ENCODE results near the gene SPTBN5. TPM values are rescaled to one million over a fixed set of nuclear protein-coding genes. Genes with fewer than 3 reads are reported as not detected.

The SPTBN5 gene
- total RNA-seq, 1 experiment from 2014 or later: 2.5 TPM

DNA sequence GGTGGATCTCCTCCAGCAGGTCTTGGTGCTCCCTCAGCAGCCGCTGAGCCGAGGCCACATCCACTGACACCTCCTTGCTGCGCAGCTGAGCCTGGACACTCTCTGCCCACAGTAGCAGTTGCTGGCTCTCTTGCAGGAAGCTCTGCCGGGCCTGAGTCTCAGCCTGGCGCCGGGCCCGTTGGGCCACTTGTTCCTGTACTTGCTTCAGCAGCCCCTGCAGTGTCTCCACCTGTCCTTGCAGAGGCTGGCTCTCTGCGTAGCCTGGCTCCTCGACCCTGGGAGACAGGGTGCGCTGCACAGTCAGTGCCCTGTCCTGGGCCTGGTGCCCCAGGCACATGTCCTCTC is 15.5 kb downstream of the SPTBN5 start:
- H3K27me3 Mint-ChIP-seq (ENCODE audit: insufficient read depth, unreplicated experiment): no peaks in the 10 kb centered on the region
- no peak for DNase-seq
- H3K4me3 Mint-ChIP-seq (ENCODE audit: unreplicated experiment): no peak overlapping the region
- CTCF ChIA-PET: interaction anchor here (1.7 kb wide), 1 partner anchor 26 kb away, joined by 6 read pairs; no protein-coding TSS in a partner anchor
- no peak overlapping the region for H3K4me3 ChIP-seq (ENCODE audit: low read depth, low read length)
- H3K36me3 ChIP-seq (ENCODE audit: control insufficient read depth, insufficient read depth, low read length): no peaks in the 10 kb centered on the region
- H3K36me3 Mint-ChIP-seq (ENCODE audit: insufficient read depth, unreplicated experiment): no peaks in the 10 kb centered on the region
- no peaks in the 10 kb centered on the region for H3K4me1 ChIP-seq
- no peak for TF ChIP-seq CTCF (IDR thresholded peaks at IDR 0.05; ENCODE audit: insufficient read depth in 1 of 2, low read depth in 1 of 2, low read length in 1 of 2, severe bottlenecking in 1 of 2, unreplicated experiment in 1 of 2)
- H3K27me3 ChIP-seq (replicated peaks; ENCODE audit: control insufficient read depth, insufficient read depth, low read length): no peaks in the 10 kb centered on the region
- no peaks in the 10 kb centered on the region for H3K4me1 Mint-ChIP-seq (ENCODE audit: low read depth, unreplicated experiment)
- POLR2A ChIA-PET: no interaction called here
- no peak overlapping the region for H3K27ac Mint-ChIP-seq (ENCODE audit: unreplicated experiment)
- H3K9me3 Mint-ChIP-seq (ENCODE audit: unreplicated experiment): no peaks in the 10 kb centered on the region
- no TSS peak for BruUV-seq (replicated peaks)
- intact Hi-C loops (cut with micrococcal nuclease; ENCODE audit: unreplicated experiment): no loop called here
- no peaks in the 10 kb centered on the region for H3K9me3 ChIP-seq

DNA sequence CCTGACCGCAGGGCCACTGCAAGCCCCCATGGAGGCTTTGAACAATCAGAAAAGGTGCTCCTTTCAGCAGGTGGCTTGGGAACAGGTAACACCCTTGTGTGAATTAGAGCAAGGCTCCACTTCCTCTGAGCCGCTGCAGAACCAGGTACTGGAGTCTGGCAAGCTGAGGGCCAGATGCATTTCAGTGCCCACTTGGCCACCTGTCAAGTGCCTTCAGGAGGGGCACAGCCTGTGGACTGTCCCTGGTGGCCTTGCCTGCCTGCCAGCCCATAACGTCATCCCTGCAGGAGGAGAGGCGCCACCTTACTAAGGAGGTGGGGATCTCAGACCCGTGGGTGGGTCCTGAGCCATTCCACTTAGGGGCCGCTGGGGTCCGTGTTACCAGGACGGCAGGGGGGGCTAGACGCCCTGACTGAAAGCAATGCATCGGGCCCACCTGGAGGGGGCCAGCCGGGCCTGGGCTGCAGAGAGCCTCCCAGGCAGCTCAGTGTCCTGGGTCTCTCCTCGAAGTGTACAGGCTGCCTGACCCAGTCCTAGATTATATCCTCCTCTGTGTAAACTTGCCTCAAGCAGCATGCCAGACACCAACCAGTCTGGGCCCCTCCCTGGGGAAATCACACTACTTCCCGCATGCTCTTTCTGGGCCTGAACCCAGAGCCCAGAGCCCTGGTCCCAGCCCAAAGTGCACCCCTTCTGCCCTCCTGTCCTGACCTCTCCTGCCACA is 16.1 kb downstream of the SPTBN5 start:
- ChIA-PET CTCF (interaction anchor here (1.7 kb wide), 1 partner anchor 26 kb away, joined by 6 read pairs; no protein-coding TSS in a partner anchor), POLR2A (no interaction called here)
- H3K27ac Mint-ChIP-seq (ENCODE audit: unreplicated experiment): no peak overlapping the region
- H3K36me3 Mint-ChIP-seq (ENCODE audit: insufficient read depth, unreplicated experiment): no peaks in the 10 kb centered on the region
- Histone ChIP-seq H3K4me1 (no peaks in the 10 kb centered on the region), H3K4me3 (ENCODE audit: low read depth, low read length) (no peak overlapping the region), H3K9me3 (no peaks in the 10 kb centered on the region), H3K27me3 (replicated peaks; ENCODE audit: control insufficient read depth, insufficient read depth, low read length) (no peaks in the 10 kb centered on the region), H3K36me3 (ENCODE audit: control insufficient read depth, insufficient read depth, low read length) (no peaks in the 10 kb centered on the region)
- no peaks in the 10 kb centered on the region for H3K4me1 Mint-ChIP-seq (ENCODE audit: low read depth, unreplicated experiment)
- no peaks in the 10 kb centered on the region for H3K9me3 Mint-ChIP-seq (ENCODE audit: unreplicated experiment)
- intact Hi-C loops (cut with micrococcal nuclease; ENCODE audit: unreplicated experiment): no loop called here
- TF ChIP-seq CTCF (IDR thresholded peaks at IDR 0.05; ENCODE audit: insufficient read depth in 1 of 2, low read depth in 1 of 2, low read length in 1 of 2, severe bottlenecking in 1 of 2, unreplicated experiment in 1 of 2): no peak
- no peak for DNase-seq
- no peaks in the 10 kb centered on the region for H3K27me3 Mint-ChIP-seq (ENCODE audit: insufficient read depth, unreplicated experiment)
- no peak overlapping the region for H3K4me3 Mint-ChIP-seq (ENCODE audit: unreplicated experiment)
- no TSS peak for BruUV-seq (replicated peaks)

DNA sequence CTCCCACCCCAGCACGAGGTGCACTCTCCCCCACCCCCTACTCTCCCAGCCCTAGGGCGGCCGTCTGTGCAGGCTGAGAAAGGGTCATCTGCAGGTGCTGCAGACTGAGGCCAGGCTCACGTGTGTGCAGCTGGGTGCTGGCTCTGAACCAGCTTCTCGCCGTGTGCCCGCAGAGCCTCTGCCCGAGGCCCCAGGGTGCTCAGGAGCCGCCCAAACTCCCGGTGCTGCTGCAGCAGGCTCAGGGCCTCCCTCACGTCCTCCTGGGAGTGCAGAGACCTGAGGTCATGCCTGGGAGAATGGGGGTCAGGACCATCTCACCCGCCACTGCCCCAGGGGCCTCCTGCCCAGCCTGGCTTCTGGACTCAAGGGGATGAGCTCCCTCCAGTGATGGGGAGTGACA is 17.2 kb downstream of the SPTBN5 start:
- no TSS peak for BruUV-seq (replicated peaks)
- TF ChIP-seq CTCF (IDR thresholded peaks at IDR 0.05; ENCODE audit: insufficient read depth in 1 of 2, low read depth in 1 of 2, low read length in 1 of 2, severe bottlenecking in 1 of 2, unreplicated experiment in 1 of 2): no peak
- H3K4me1 ChIP-seq: no peaks in the 10 kb centered on the region
- H3K4me3 ChIP-seq (ENCODE audit: low read depth, low read length): no peak overlapping the region
- H3K4me1 Mint-ChIP-seq (ENCODE audit: low read depth, unreplicated experiment): no peaks in the 10 kb centered on the region
- H3K9me3 Mint-ChIP-seq (ENCODE audit: unreplicated experiment): no peaks in the 10 kb centered on the region
- H3K9me3 ChIP-seq: no peaks in the 10 kb centered on the region
- no peaks in the 10 kb centered on the region for H3K27me3 ChIP-seq (replicated peaks; ENCODE audit: control insufficient read depth, insufficient read depth, low read length)
- no peaks in the 10 kb centered on the region for H3K36me3 Mint-ChIP-seq (ENCODE audit: insufficient read depth, unreplicated experiment)
- intact Hi-C loops (cut with micrococcal nuclease; ENCODE audit: unreplicated experiment): no loop called here
- no peak for DNase-seq
- no peaks in the 10 kb centered on the region for H3K27me3 Mint-ChIP-seq (ENCODE audit: insufficient read depth, unreplicated experiment)
- ChIA-PET CTCF (interaction anchor here (0.5 to 1.7 kb wide), 2 partner anchors 28 to 104 kb away, joined by 3 to 6 read pairs; no protein-coding TSS in a partner anchor), POLR2A (no interaction called here)
- H3K36me3 ChIP-seq (ENCODE audit: control insufficient read depth, insufficient read depth, low read length): no peaks in the 10 kb centered on the region
- no peak overlapping the region for H3K4me3 Mint-ChIP-seq (ENCODE audit: unreplicated experiment)
- H3K27ac Mint-ChIP-seq (ENCODE audit: unreplicated experiment): no peak overlapping the region

All from Caco-2 (cell line).